ENCODE data around the gene RABGAP1. TPM values are rescaled to one million over a fixed set of nuclear protein-coding genes. Genes with fewer than 3 reads are reported as not detected.

RABGAP1 gene
- total RNA-seq (2014; rRNA removed; shearing (Covaris generic)) (16.8 and 24.2 TPM in 2 replicates), total RNA-seq (2022) (39.8 and 46.6 TPM in 2 replicates), Bru-seq, nascent RNA (percentile 86 among the genes with signal in this experiment), BruChase-seq, experiment 1, labeled RNA remaining after a 6-hour chase (percentile 78 among the genes with signal in this experiment), BruChase-seq, experiment 2, labeled RNA remaining after a 2-hour chase (percentile 79 among the genes with signal in this experiment)
- long read RNA-seq, full-length matches to known transcripts = 9 of 51 reads
- long read RNA-seq, partial matches to known transcripts = 13 of 51 reads
- long read RNA-seq, other reads (novel, unspliced or antisense) = 29 of 51 reads

- BruUV-seq (replicated peaks) = no TSS peak
- ChIA-PET CTCF (ENCODE audit: unreplicated experiment) (interaction anchor here (0.7 kb wide), 1 partner anchor 50 kb away, joined by 4 read pairs; no protein-coding TSS in a partner anchor), POLR2A (interaction anchor here (0.5 to 6.9 kb wide), 13 partner anchors 10 to 302 kb away, joined by 3 to 50 read pairs (median 5); partner anchors contain the start of genes PDCL, RC3H2, ZBTB26 and ZBTB6)
- TF ChIP-seq EZH2phosphoT487 (IDR thresholded peaks at IDR 0.05; ENCODE audit: borderline replicate concordance, low read depth, low read length) = no peak
- TF ChIP-seq CTCF (conservative IDR thresholded peaks at IDR 0.05; ENCODE audit: low read length) = no peak
- Histone ChIP-seq H3K79me2 (ENCODE audit: insufficient read depth, low read depth, low read length) (peaks cover 52% of the 10 kb centered on the region), H3K9me3 (ENCODE audit: low read length) (no peaks in the 10 kb centered on the region), H3K4me2 (ENCODE audit: low read length) (peak within 1 kb of the TSS; percentile 98), H4K20me1 (ENCODE audit: insufficient read depth, low read length) (peaks cover 19% of the 10 kb centered on the region), H3K4me1 (ENCODE audit: insufficient read depth, low read length, poor library complexity, severe bottlenecking) (peaks cover 32% of the 10 kb centered on the region), H2AFZ (ENCODE audit: low read length) (peak within 1 kb of the TSS; percentile 55; the same call in 1 of the 2 replicates), H3K27ac (ENCODE audit: low read depth, low read length, poor library complexity, severe bottlenecking) (peak within 1 kb of the TSS; percentile 54), H3K4me3 (ENCODE audit: low read depth, low read length, poor library complexity, severe bottlenecking) (peak within 1 kb of the TSS; percentile 92), H3K36me3 (ENCODE audit: insufficient read depth, low read length) (peaks cover 45% of the 10 kb centered on the region), H3K9me2 (ENCODE audit: insufficient read depth, low read length) (no peaks in the 10 kb centered on the region)
- intact Hi-C loops (cut with micrococcal nuclease; ENCODE audit: unreplicated experiment) = loop anchor here (1.0 to 2.0 kb wide), 2 partner anchors 10 to 36 kb away; partner anchors contain the start of genes RC3H2 and ZBTB26
- peak; percentile 99 for DNase-seq (ENCODE audit: low spot score)
Measured at GRCh38 chr9:122940749-122941581, at the start of gene RABGAP1. Gene RABGAP1 (plus strand): TSS chr9:122941020. CDS start chr9:122957060, 16,040 bp downstream.

DNA sequence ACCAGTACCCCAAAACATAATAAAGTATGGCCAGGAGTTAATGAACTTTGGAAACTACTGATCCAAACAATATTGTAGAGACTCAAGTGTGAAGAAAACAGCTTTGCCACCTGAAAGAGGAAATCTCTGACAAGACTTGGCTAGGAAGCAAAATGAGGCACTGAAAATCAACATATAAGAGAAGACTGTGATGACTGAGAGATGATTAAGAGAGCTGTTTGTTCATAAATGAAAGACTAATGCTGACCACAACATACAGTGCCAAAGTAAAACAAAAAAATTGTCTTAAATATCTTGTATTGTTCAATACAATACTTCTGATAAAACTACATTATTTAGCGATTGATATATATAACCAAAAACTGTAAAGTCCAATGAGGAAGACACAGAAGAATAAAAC lies 42.9 kb upstream of the RABGAP1 start:
- BruUV-seq (replicated peaks) = no TSS peak
- Histone ChIP-seq H3K27ac (ENCODE audit: low read depth, low read length, poor library complexity, severe bottlenecking) (peak overlapping the region; percentile 49), H3K9me2 (ENCODE audit: insufficient read depth, low read length) (no peaks in the 10 kb centered on the region), H3K4me2 (ENCODE audit: low read length) (peak overlapping the region; percentile 25), H3K36me3 (ENCODE audit: insufficient read depth, low read length) (peaks cover 57% of the 10 kb centered on the region), H3K4me1 (ENCODE audit: insufficient read depth, low read length, poor library complexity, severe bottlenecking) (peaks cover 60% of the 10 kb centered on the region), H2AFZ (ENCODE audit: low read length) (no peak overlapping the region), H3K4me3 (ENCODE audit: low read depth, low read length, poor library complexity, severe bottlenecking) (no peak overlapping the region), H4K20me1 (ENCODE audit: insufficient read depth, low read length) (peaks cover 6% of the 10 kb centered on the region; the same call in 1 of the 2 replicates), H3K9me3 (ENCODE audit: low read length) (no peaks in the 10 kb centered on the region), H3K79me2 (ENCODE audit: insufficient read depth, low read depth, low read length) (peaks cover 83% of the 10 kb centered on the region)
- intact Hi-C loops (cut with micrococcal nuclease; ENCODE audit: unreplicated experiment) = no loop called here
- peak; percentile 11 for DNase-seq (ENCODE audit: low spot score)
- TF ChIP-seq CTCF (conservative IDR thresholded peaks at IDR 0.05; ENCODE audit: low read length) (no peak), EZH2phosphoT487 (IDR thresholded peaks at IDR 0.05; ENCODE audit: borderline replicate concordance, low read depth, low read length) (no peak)
- CTCF ChIA-PET (ENCODE audit: unreplicated experiment) = no interaction called here
- POLR2A ChIA-PET = interaction anchor here (0.7 to 2.3 kb wide), 4 partner anchors 15 to 440 kb away, joined by 3 to 8 read pairs (median 4); partner anchors contain the start of genes RABGAP1 and ZBTB6
